ENCODE results near the gene TBCA. TPM values are rescaled to one million over a fixed set of nuclear protein-coding genes. Genes with fewer than 3 reads are reported as not detected.

TBCA gene
- total and polyA plus RNA-seq, 2 experiments from 2014 or later = 117 to 814 TPM

- peaks cover 90% of the 10 kb centered on the region for H3K27me3 Mint-ChIP-seq (ENCODE audit: insufficient read depth, low read depth, poor library complexity)
- Histone ChIP-seq H3K79me2 (replicated peaks; ENCODE audit: insufficient read depth) (no peaks in the 10 kb centered on the region), H3K27ac (ENCODE audit: low read depth) (no peak overlapping the region), H4K20me1 (replicated peaks; ENCODE audit: insufficient read depth) (peaks cover 29% of the 10 kb centered on the region), H3K4me1 (ENCODE audit: insufficient read depth) (peaks cover 32% of the 10 kb centered on the region), H3F3A (replicated peaks; ENCODE audit: low read depth) (peaks cover 7% of the 10 kb centered on the region; the same call in 1 of the 2 replicates), H3K27me3 (ENCODE audit: insufficient read depth) (peaks cover 100% of the 10 kb centered on the region), H3K36me3 (ENCODE audit: insufficient read depth) (no peaks in the 10 kb centered on the region), H3K4me2 (peak overlapping the region; percentile 80), H3K9me2 (ENCODE audit: insufficient read depth) (no peaks in the 10 kb centered on the region; the same call in 1 of the 2 replicates), H3K4me3 (peak overlapping the region; percentile 52), H2AFZ (no peak overlapping the region)
- DNase-seq (ENCODE audit: low spot score) (no peak), ATAC-seq (no peak)
- TF ChIP-seq EZH2 (IDR thresholded peaks at IDR 0.05; ENCODE audit: low read depth, unreplicated experiment) = peak; percentile 80
- TF ChIP-seq POLR2AphosphoS5 (IDR thresholded peaks at IDR 0.05; ENCODE audit: low read depth) = no peak
- no peak for TF ChIP-seq ZNF331 (CRISPR knock-in tag; IDR thresholded peaks at IDR 0.05; ENCODE audit: low read depth)
- no peak for TF ChIP-seq STAT1 (IDR thresholded peaks at IDR 0.05; ENCODE audit: unreplicated experiment)
- TF ChIP-seq NANOG (IDR thresholded peaks at IDR 0.05; ENCODE audit: borderline replicate concordance) = no peak
- TF ChIP-seq ZNF462 (CRISPR knock-in tag; IDR thresholded peaks at IDR 0.05) = no peak
- TF ChIP-seq CREB1 (CRISPR knock-in tag; IDR thresholded peaks at IDR 0.05; ENCODE audit: low read depth) = no peak
- no peaks in the 10 kb centered on the region; the same call in 2 of the 3 replicates for H3K36me3 Mint-ChIP-seq (ENCODE audit: low read depth)
- peaks cover 23% of the 10 kb centered on the region for H3K4me1 Mint-ChIP-seq
- no peak overlapping the region for H3K27ac Mint-ChIP-seq
- H3K4me3 Mint-ChIP-seq = peak overlapping the region; percentile 57
- no peaks in the 10 kb centered on the region; the same call in 2 of the 3 replicates for H3K9me3 Mint-ChIP-seq
Measured at GRCh38 chr5:77645995-77646639, 130.0 kb downstream of the TBCA start.
